Urothelium cell line (cell line): ENCODE measurements around the gene CCDC57.

Source experiments
- DNase-seq: peaks from one replicate; pipeline ENCODE4 v3.0.0; 2011; ENCODE audit warnings: low spot score, mixed read lengths
- FAIRE-seq: peaks from 2 replicates; lab custom pipeline; 2011; peaks lifted over from hg19 to GRCh38; lab: Jason Lieb, UNC

Gene CCDC57

GRCh38 chr17:82086941-82087906, 125.4 kb downstream of the CCDC57 start:
- FAIRE-seq (no peak), DNase-seq (no peak)

DNA sequence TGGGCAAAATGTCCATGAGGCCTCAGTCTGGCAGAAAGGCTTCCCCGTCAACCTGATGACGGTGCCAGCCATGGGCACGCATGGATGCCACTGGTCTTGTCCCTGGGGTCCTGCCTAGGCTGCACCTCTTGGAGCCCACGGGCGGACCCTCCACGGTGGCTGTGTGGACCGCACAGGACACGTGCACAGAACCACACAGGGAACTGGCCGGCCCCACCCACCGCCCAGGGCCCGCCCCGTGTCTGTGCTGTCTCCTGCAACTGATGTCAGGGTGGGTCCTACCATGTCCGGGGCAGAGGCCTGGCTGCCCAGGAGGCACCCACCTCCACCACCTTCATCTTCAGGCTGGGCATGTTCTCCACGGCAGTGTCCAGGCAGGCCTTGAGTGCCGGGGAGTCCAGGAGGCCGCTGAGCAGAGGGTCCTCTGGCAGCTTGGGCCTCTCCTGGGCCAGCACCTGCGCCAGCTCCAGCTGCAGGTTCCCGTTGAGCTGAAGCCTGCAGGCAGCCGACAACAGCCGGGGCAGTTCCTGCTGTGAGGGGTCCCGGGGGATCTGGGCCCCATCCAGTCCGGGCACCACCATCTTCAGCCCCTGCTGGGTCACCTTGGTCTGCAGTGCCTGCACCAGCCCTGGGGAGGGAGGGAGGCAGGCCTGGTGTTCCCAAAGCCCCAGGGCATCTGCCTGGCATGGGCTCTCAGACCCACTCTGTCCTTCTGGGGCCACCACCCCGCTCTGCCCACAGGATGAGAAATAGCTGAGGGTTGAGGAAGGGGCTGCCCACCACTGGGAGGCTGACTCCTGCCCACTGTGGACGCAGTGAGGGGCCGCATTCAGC, 126.5 kb downstream of the CCDC57 start:
- FAIRE-seq, result no peak

DNA sequence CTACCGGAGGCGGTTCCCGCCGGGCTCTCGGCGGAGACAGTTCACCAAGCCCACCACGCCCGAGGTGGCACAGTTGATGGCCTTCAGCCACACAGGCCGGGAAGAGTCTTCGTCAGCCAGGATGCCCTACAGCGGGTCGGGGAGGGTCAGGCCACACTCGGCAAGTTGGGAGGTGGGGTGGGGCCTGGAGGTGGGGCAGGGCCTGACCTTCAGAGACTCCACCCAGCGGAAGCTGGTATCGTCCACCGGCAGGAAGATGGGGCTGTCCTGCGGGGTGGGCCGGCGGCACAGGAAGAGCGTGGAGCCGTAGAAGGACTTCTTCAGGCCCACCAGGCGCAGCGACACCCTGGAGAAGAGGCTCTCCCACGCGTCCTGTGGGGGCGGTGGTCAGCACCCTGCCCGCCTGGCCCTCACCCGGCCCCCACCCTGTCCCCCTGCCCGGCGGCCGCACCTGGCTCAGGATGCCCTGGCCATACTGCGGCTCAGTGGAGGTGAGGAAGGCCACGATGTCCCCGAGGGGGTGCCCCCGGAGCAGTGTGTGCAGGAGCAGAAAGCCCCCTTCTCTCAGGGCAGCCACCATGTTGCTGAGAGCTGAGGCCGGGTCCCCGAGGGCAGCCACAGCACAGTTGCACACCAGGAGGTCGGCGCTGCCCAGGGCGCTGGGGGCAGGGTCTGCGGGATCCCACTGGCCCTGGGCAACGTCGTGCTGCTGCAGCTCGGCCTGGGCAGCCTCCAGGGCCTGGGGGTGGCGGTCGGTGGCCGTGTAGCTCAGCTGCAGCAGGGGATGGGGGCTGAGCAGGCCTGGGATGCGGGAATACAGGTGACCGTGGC, 127.4 kb downstream of the CCDC57 start:
- DNase-seq, result no peak
- FAIRE-seq, result no peak

More for the DNA sequence above, 126.5 kb downstream of the CCDC57 start:
- no peak for DNase-seq

- FAIRE-seq (no peak), DNase-seq (no peak)
Observed at GRCh38 chr17:82084373-82085030, 128.1 kb downstream of the CCDC57 start.

GRCh38 chr17:82083533-82084359, 128.9 kb downstream of the CCDC57 start:
- FAIRE-seq, result no peak
- no peak for DNase-seq

DNA sequence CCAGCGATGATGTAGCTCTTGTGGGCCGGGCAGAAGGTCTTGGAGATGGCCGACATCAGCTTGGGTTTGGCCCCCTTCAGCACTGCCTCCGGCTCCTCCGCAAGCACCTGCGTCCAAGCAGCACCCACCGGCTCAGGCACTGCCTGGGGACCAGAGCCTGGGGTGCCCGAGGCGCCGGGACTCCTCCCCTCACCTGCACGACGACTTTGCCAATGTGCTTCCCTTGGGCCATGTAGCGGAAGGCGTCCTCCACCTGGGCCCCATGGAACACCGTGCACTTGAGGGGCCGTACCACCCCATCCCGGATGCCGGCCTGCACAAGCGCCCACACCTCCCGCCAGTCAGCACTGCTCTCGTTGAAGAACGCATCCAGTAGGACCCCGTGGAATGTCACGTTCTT, 129.6 kb downstream of the CCDC57 start:
- DNase-seq, result no peak
- FAIRE-seq, result no peak

DNA sequence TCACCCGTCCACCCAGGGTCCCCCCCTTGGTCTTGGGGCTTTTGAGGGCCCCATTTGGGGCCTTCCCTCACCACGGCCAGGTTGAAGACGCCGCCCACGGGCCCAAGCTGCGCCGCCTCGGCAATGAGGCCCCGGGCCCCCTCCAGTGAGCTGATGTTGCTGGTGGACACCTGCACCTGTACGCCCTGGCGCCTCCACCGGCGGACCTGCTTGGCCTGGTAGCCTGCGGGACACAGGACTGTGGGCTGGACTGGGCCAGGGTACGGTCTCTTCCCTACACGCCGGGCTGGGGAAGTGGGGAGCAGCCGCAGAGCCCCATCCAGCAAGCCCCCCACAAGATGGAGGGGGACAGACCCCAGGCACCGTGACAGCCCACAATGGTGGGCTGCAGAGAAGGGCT, 130.2 kb downstream of the CCDC57 start:
- no peak for FAIRE-seq
- DNase-seq, result no peak

- FAIRE-seq, result no peak
- no peak for DNase-seq
Observed at GRCh38 chr17:82081966-82082365, 130.7 kb downstream of the CCDC57 start.

DNA sequence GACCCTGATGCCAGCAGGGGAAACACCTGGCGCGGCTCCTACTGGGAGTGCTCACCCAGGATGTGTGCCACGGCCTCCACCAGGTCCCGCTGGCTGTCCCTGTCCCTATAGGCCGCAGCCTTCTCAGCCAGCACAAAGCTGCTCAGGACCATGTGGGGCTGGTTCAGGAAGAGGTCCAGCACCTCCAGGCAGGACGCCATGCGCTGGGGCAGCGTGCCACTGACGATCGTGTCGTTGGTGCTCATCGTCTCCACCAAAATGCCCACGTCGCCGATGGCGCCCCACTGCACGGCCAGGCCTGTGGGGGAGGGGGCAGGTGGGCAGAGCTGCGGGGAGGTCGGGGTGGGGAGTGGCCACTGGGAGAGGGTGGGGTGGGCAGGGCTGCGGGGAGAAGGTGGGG, 131.1 kb downstream of the CCDC57 start:
- no peak for FAIRE-seq
- DNase-seq, result no peak

DNA sequence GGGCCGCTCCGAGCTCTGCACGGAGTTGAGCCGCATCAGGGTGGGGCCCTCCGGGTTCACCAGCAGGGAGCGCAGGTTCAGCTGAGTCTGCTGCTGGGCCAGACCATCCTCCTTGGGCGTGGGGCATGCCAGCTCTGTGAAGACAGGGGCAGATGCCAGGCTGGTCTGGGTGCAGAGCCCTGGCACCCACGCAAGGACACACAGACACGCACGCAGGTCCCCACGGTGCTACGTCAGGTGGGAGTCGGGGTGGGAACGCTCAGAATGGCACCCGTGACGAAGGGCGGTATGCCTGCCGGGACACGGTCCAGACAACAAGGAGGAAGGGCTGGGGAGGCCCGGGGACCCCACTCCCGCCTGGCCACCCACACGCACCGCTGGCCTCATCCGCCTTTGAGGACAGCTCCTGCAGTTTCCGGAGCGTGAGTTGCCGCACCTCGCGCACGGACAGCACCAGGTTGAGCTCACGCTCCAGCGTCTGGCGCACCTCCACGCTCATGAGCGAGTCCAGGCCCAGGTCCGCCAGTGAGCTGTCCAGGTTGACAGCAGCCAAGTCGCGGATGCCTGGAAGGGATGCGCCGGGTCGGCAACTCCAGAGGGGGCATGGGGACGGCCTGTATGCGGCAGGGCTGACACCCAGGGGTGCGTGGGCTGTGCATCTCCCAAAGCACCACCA, 131.7 kb downstream of the CCDC57 start:
- DNase-seq (no peak), FAIRE-seq (no peak)

DNA sequence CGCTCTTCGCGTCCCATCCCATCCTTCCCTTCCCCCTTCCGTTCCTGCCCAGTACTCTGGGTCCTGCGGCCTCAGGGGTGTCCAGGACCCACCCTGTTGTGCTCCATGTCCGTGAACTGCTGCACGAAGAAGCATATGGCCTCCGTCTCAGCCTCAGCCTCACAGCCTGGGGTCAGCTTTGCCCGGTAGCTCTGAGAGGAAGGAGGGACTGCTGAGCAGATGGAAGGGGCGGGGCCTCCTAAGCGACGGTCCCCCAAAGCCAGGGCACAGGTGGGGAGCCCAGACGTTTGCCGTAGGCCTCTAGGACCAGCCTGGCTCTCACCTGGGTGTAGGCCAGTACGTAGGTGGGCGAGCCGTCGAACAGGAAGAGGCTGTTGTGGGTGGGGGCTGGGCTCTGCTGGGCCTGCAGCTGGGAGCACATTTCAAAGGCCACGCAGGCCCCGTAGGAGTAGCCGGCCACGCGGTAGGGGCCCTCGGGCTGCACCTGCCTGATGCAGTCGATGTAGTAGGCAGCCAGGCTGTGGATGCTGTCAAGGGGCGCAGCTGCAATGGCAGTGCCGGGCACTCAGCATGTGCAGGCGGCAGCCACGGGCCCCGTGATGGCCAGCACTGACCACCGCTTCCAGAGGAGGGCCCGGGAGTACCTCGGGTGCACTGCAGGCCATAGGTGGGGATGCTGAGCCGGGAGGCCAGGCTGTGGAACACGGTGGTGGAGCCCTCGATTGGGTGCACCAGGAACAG, 132.4 kb downstream of the CCDC57 start:
- DNase-seq (no peak), FAIRE-seq (no peak)

DNA sequence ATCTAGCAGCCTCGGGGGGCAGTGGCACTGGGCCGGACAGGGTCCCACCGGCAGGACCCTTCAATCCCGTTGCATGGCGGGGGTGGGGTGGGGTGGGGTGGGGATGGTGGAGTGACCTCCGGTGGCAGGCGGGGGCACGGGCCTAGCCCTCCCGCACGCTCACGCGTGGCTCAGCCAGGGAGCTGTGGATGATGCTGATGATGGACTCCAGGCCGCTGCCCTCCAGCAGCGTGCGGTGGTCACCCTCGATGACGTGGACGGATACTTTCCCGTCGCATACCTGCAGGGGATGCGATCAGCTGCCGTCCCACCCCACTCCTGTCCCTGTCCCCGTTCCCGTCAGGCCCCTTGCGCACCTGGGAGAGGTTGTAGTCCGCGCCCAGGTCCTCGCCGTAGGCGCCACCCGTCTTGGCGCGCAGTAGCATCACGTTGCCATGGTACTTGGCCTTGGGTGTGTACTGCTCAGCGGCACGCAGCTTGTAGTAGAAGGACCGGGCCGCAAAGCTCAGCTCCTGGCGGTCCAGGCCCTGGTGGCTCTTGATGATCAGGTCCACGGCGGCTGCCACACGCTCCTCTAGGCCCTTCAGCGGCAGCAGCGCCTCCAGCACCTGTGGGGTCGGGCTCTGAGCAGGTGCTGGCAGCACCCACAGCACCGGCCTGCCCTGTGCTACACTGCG, 133.5 kb downstream of the CCDC57 start:
- DNase-seq (no peak), FAIRE-seq (no peak)

DNA sequence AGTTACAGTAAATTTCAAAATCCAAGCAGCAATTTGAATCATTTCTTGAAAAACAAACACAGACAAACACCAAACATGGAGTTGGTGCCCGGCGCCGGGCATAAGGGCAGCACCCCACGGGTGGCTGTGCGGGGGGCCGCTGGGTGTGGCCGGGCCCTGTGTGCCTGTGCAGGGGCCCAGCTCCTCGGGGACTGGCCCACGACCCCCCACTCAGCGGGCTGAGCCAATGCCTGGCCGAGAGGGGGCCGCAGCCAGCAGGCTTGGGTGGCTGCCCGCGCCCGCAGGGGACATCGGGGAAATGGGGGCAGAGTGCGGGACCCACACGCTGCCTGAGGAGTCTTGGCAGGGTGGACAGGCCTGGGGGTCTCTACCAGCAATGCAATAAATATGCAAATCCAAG, 134.2 kb downstream of the CCDC57 start:
- FAIRE-seq (no peak), DNase-seq (no peak)

- DNase-seq (no peak), FAIRE-seq (no peak)
Observed at GRCh38 chr17:82077617-82078358, 134.9 kb downstream of the CCDC57 start.

DNA sequence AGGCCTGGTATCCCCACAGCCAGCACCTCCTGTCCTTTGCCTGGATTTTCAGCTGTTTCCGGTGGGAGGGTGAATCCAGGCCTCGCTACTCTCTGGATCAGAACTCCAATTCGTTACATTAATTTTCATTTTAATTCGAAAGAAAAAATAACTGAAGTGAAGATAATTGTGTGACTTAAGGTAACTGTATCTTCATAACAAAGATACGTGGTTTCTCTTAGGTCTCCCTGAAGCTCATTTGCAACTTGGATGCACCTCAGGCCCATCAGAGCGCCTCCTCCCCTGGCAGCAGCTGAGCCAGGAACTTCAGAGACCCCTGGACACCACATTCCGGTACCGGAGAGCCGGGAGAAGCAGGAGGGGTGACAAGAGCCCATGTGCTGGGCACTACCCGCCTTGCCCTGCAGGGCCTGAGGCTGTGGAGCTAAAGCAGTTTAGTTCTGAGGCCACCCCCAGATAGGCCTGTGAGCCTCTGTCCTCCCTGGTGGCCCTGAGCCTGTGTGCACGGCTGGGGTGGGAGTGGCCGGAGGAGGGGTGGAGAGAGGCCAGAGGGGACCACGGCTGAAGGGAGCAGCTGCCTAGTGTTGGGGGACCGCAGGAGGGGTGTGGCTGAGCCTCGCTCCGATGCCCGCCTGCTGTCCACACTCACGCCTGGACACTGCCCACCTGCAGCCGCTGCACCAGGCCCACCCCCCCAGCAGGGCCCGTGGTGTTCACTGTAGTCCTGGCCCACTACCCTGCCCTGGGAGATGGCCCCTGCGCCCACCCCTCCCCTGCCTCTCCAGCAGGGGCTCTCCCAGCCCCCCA, 135.7 kb downstream of the CCDC57 start:
- FAIRE-seq, result no peak
- no peak for DNase-seq
